AG04450 (cell line): ENCODE results near the gene VPS37C. TPM values are rescaled to one million over a fixed set of nuclear protein-coding genes. Genes with fewer than 3 reads are reported as not detected.

Experiments
- CTCF ChIA-PET: fragments of 300-600, 350-600 bp; formaldehyde crosslinking; extraction: SDS; loops from one replicate; lab custom pipeline; 2022; ENCODE audit warnings: antibody characterized with exemption, inconsistent platforms; lab: Charles Lee
- POLR2A ChIA-PET: fragments of 350-600 bp; formaldehyde crosslinking; extraction: SDS; loops from one replicate; lab custom pipeline; 2021; ENCODE audit warnings: antibody characterized with exemption, inconsistent platforms; lab: Yijun Ruan, JAX
- DNase-seq: peaks from one replicate; pipeline ENCODE4 v3.0.0-alpha.2; 2011; ENCODE audit warnings: low read depth, low spot score
- H3K27ac ChIP-seq: one replicate; pipeline ENCODE4 v1.5.1; 2012; ENCODE audit warnings: low read depth, low read length, control low read depth
- H3K27me3 ChIP-seq: one replicate; pipeline ENCODE4 v1.6.0; 2012; ENCODE audit warnings: low read length; ENCODE audit not compliant: control insufficient read depth, insufficient read depth
- H3K4me3 ChIP-seq: 2 replicates; pipeline ENCODE4 v1.5.1; 2011; ENCODE audit warnings: mild to moderate bottlenecking, low read depth, low read length, control low read depth
- H3K9me3 ChIP-seq: 2 replicates; pipeline ENCODE4 v1.5.1; 2012; ENCODE audit warnings: low read length; ENCODE audit not compliant: control insufficient read depth, insufficient read depth
- polyA plus RNA-seq: library from polyadenylated mRNA; depleted of rRNA; stranded (reverse); fragments of >200 nt; gene quantifications from 2 replicates; pipeline ENCODE4 v1.2.3, GENCODE V29; 2011
- TF ChIP-seq, protein P1 (sequence below): IDR thresholded peaks from 2 replicates; pipeline ENCODE4 v1.5.1; 2011; ENCODE audit warnings: low read depth, low read length, control low read depth, inconsistent platforms

Gene VPS37C
- polyA plus RNA-seq, 1 experiment = 10.9 TPM

GRCh38 chr11:61201476-61201875 lies 40.2 kb upstream of the VPS37C start:
- ChIA-PET POLR2A (no interaction called here), CTCF (interaction anchor here (1.7 kb wide), 1 partner anchor 14 kb away, joined by 3 read pairs; no protein-coding TSS in a partner anchor)
- no peak overlapping the region for H3K4me3 ChIP-seq
- H3K9me3 ChIP-seq = no peaks in the 10 kb centered on the region
- TF ChIP-seq, protein P1, sequence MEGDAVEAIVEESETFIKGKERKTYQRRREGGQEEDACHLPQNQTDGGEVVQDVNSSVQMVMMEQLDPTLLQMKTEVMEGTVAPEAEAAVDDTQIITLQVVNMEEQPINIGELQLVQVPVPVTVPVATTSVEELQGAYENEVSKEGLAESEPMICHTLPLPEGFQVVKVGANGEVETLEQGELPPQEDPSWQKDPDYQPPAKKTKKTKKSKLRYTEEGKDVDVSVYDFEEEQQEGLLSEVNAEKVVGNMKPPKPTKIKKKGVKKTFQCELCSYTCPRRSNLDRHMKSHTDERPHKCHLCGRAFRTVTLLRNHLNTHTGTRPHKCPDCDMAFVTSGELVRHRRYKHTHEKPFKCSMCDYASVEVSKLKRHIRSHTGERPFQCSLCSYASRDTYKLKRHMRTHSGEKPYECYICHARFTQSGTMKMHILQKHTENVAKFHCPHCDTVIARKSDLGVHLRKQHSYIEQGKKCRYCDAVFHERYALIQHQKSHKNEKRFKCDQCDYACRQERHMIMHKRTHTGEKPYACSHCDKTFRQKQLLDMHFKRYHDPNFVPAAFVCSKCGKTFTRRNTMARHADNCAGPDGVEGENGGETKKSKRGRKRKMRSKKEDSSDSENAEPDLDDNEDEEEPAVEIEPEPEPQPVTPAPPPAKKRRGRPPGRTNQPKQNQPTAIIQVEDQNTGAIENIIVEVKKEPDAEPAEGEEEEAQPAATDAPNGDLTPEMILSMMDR = no peak
- no peak overlapping the region for H3K27ac ChIP-seq
- peaks cover 13% of the 10 kb centered on the region for H3K27me3 ChIP-seq
- DNase-seq = no peak

DNA sequence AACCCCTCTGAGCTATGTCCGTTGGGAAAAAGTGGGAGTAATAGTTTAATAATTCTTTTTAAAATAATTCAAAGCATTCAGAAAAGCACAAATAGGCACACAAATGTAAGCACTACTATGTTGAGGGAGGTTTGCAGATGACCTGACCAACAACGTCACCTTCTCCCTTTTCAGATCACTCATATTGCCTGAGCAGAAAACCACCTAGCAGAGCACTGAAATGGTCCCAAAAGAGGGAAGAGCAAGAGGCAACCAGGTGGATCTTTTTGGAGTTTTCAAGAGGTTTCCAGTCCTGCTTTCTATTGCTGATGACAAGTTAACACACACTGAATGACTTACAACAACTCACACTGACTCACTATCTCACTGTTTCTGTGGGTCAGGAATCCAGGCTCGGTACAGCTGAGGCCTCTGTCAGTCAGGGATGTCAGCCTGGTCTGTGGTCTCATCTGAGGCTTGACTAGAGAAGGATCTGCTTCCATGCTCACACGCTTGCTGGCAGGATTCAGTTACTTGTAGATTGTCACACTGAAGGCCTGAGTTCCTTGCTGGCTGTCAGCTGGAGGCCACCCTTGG lies 37.8 kb upstream of the VPS37C start:
- Histone ChIP-seq H3K27me3 (peaks cover 10% of the 10 kb centered on the region), H3K4me3 (no peak overlapping the region), H3K27ac (no peak overlapping the region), H3K9me3 (no peaks in the 10 kb centered on the region)
- no peak for DNase-seq
- ChIA-PET CTCF (no interaction called here), POLR2A (no interaction called here)
- TF ChIP-seq, protein P1 = no peak

GRCh38 chr11:61198361-61198760 lies 37.1 kb upstream of the VPS37C start:
- CTCF ChIA-PET = no interaction called here
- Histone ChIP-seq H3K4me3 (no peak overlapping the region), H3K9me3 (no peaks in the 10 kb centered on the region), H3K27me3 (peaks cover 8% of the 10 kb centered on the region), H3K27ac (no peak overlapping the region)
- POLR2A ChIA-PET = no interaction called here
- TF ChIP-seq, protein P1 = no peak
- no peak for DNase-seq

DNA sequence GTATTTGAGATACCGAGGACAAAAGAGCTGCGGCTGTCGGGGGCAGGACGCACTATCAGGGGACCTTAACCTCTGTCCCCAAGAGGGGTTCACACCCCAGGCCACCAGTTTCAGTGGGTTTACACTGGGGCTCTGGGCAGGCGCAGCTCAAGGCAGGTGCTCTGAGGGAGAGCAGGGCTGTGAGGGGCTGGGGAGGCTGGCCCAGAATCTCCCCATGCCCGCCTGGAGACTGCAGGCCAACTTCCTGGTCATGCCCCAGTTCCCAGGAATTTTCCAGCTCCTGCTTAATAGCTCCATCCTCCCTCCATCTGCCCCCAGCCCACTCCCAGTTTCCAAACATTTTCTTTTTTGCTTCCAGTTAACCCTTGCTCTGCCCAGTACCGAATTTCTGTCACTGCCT lies 34.5 kb upstream of the VPS37C start:
- Histone ChIP-seq H3K9me3 (no peaks in the 10 kb centered on the region), H3K4me3 (no peak overlapping the region), H3K27me3 (no peaks in the 10 kb centered on the region), H3K27ac (no peak overlapping the region)
- TF ChIP-seq, protein P1 = no peak
- ChIA-PET CTCF (interaction anchor here (0.6 kb wide), 1 partner anchor 9 kb away, joined by 3 read pairs; no protein-coding TSS in a partner anchor), POLR2A (no interaction called here)
- DNase-seq = no peak

DNA sequence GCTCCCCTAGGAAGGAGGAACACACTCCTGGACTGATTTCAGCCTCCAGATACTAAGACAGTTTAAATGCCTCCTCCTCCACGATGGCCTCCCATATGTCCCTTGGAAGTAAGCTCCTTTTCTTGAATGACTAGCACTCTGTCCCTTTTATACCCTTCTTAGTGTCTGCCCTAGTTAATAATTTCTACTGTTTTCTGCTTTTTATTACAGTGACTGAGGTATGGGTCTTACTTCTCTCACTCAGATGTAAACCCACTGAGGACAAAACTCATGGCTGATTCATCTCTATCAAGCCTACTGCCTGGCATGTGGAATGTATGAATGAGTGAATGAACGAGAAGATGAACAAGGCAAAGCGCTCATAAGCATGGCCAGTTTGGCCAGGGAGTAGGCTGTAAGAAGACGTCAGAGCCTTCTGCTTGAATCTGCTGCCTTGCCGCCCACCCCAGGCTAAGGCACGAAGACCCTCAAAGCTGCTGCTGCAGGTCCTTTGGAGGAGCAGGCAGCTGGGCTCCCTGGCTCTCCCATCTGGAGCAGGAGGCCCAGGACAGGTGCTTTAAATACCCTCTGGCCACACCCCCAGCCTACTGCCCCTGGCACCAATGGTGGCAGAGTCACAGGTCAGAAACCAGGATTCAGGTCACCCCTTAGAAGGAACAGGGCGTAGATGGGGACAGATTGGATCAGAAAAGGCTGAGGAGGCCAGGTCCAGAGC lies 33.9 kb upstream of the VPS37C start:
- Histone ChIP-seq H3K27me3 (no peaks in the 10 kb centered on the region), H3K27ac (no peak overlapping the region), H3K9me3 (no peaks in the 10 kb centered on the region), H3K4me3 (no peak overlapping the region)
- TF ChIP-seq, protein P1 = no peak
- CTCF ChIA-PET = interaction anchor here (0.6 kb wide), 2 partner anchors 8 to 401 kb away, joined by 3 to 4 read pairs; no protein-coding TSS in a partner anchor
- DNase-seq = no peak
- POLR2A ChIA-PET = no interaction called here
